NCI-H1417 (cell line): Measurements from ENCODE around the gene NUDT19.
"Not testable (repeated sequence)": the region's sequence is repeated elsewhere in the genome, so short reads cannot be mapped to it uniquely, and the experiment has no call there.

Experiments
- DNase-seq, 3 experiments: peaks; one replicate each; lab custom pipeline; 2025; lab: John Stamatoyannopoulos, UW

The NUDT19 gene

GRCh38 chr19:32711747-32712146, 20.1 kb downstream of the NUDT19 start:
- no peak for DNase-seq

GRCh38 chr19:32716203-32716602, 24.6 kb downstream of the NUDT19 start:
- DNase-seq = not testable (repeated sequence)

GRCh38 chr19:32717496-32717895, 25.9 kb downstream of the NUDT19 start:
- DNase-seq = no peak

- DNase-seq = no peak
These were observed 26.7 kb downstream of the NUDT19 start for GRCh38 chr19:32718286-32718685.

- DNase-seq = no peak
These were observed 28.0 kb downstream of the NUDT19 start, which contains the start of gene TDRD12 for GRCh38 chr19:32719611-32720059. TSS of gene TDRD12 (plus strand) at chr19:32719767. CDS start at chr19:32720073, 306 bp downstream.

- DNase-seq = no peak
These were observed 28.8 kb downstream of the NUDT19 start for GRCh38 chr19:32720216-32720935.

- no peak for DNase-seq
These were observed 29.3 kb downstream of the NUDT19 start for GRCh38 chr19:32720936-32721250.

GRCh38 chr19:32735936-32736335, 44.3 kb downstream of the NUDT19 start:
- DNase-seq = peak in 1 of 3 experiments; percentile 77

GRCh38 chr19:32743021-32743420, 51.4 kb downstream of the NUDT19 start:
- no peak for DNase-seq

- DNase-seq = no peak
These were observed 51.8 kb downstream of the NUDT19 start for GRCh38 chr19:32743447-32743846.

GRCh38 chr19:32744555-32745325, 53.1 kb downstream of the NUDT19 start:
- DNase-seq = no peak

GRCh38 chr19:32745594-32746251, 54.1 kb downstream of the NUDT19 start:
- DNase-seq = not testable (repeated sequence)

- peak in 2 of 3 experiments; percentile 37 to 55 for DNase-seq
These were observed 55.1 kb downstream of the NUDT19 start for GRCh38 chr19:32746631-32747196.

GRCh38 chr19:32748497-32748896, 56.9 kb downstream of the NUDT19 start:
- DNase-seq = peak; percentile 41 to 67 (median 52)

GRCh38 chr19:32748948-32749347, 57.3 kb downstream of the NUDT19 start:
- no peak for DNase-seq

GRCh38 chr19:32749361-32749760, 57.7 kb downstream of the NUDT19 start:
- DNase-seq = no peak

- peak in 1 of 3 experiments; percentile 6 for DNase-seq
These were observed 58.9 kb downstream of the NUDT19 start for GRCh38 chr19:32750441-32751055.

- DNase-seq = no peak
These were observed 59.4 kb downstream of the NUDT19 start for GRCh38 chr19:32751066-32751465.

GRCh38 chr19:32757189-32757588, 65.6 kb downstream of the NUDT19 start:
- no peak for DNase-seq
